ENCODE results near the gene KANSL1L.

DNA sequence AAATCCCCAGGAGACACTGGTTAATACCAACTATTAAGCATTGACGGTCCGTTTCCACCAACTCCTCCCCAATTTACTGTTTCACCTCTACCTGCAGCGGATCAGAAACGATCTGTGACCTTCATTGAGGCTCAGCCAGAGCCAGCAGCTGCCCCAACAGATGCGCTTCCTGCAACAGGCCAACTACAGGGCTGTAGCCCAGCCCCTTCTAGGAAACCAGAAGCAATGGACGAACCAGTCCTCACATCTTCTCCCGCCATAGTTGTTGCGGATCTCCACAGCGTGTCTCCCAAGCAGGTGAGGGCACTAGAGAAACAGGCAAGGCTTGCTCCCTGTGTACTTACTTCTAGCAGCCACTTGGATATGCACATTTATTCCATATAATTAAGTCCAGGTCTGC lies 177.2 kb downstream of the KANSL1L start:
- no peak for TF ChIP-seq POLR2A (IDR thresholded peaks at IDR 0.05; ENCODE audit: extremely low read depth, insufficient read length)
- TF ChIP-seq, protein P1, sequence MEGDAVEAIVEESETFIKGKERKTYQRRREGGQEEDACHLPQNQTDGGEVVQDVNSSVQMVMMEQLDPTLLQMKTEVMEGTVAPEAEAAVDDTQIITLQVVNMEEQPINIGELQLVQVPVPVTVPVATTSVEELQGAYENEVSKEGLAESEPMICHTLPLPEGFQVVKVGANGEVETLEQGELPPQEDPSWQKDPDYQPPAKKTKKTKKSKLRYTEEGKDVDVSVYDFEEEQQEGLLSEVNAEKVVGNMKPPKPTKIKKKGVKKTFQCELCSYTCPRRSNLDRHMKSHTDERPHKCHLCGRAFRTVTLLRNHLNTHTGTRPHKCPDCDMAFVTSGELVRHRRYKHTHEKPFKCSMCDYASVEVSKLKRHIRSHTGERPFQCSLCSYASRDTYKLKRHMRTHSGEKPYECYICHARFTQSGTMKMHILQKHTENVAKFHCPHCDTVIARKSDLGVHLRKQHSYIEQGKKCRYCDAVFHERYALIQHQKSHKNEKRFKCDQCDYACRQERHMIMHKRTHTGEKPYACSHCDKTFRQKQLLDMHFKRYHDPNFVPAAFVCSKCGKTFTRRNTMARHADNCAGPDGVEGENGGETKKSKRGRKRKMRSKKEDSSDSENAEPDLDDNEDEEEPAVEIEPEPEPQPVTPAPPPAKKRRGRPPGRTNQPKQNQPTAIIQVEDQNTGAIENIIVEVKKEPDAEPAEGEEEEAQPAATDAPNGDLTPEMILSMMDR (IDR thresholded peaks at IDR 0.05; ENCODE audit: low read depth, low read length), result no peak
- TF ChIP-seq, protein P2, sequence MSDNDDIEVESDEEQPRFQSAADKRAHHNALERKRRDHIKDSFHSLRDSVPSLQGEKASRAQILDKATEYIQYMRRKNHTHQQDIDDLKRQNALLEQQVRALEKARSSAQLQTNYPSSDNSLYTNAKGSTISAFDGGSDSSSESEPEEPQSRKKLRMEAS (IDR thresholded peaks at IDR 0.05; ENCODE audit: low read depth, low read length), result no peak
- no peak for TF ChIP-seq MYC (IDR thresholded peaks at IDR 0.05; ENCODE audit: low read depth, low read length)

All from NB4 (cell line).